Measurements from ENCODE around the gene VAV2.

- TF ChIP-seq CTCF (IDR thresholded peaks at IDR 0.05; ENCODE audit: insufficient read depth, low read length, poor library complexity, severe bottlenecking) (no peak), EZH2phosphoT487 (conservative IDR thresholded peaks at IDR 0.05; ENCODE audit: low read length) (no peak)
Measured at GRCh38 chr9:133846483-133847090, 145.5 kb downstream of the VAV2 start.
